ENCODE measurements around the gene FLNB.
A peak's percentile ranks its signal among the peaks of the same experiment; 100 is the strongest.
"Not testable (repeated sequence)": the region's sequence is repeated elsewhere in the genome, so short reads cannot be mapped to it uniquely, and the experiment has no call there.

Gene FLNB

GRCh38 chr3:58054652-58055051 is 46.4 kb downstream of the FLNB start:
- POLR2A ChIA-PET (ENCODE audit: low non-redundant PET) = no interaction called here
- no peak overlapping the region for H3K27ac ChIP-seq

DNA sequence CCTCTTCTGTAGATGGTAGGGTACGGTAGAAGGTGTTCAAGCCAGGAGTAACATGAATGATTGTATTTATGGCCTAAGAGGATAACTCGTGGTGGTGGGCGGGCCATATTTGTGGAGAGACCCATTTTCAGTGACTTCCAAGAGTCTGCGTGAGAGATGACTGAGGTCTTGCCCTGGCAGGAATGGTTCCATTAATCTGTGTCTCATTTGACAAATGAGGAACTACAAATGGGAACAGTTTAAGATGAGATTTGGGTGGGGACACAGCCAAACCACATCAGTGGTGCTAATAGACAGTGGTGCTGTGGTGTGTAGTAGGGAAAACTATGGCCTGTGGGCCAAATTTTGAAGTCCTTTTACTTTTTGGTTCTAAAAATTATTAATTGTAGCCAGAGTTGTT is 47.1 kb downstream of the FLNB start:
- TF ChIP-seq, protein P1, sequence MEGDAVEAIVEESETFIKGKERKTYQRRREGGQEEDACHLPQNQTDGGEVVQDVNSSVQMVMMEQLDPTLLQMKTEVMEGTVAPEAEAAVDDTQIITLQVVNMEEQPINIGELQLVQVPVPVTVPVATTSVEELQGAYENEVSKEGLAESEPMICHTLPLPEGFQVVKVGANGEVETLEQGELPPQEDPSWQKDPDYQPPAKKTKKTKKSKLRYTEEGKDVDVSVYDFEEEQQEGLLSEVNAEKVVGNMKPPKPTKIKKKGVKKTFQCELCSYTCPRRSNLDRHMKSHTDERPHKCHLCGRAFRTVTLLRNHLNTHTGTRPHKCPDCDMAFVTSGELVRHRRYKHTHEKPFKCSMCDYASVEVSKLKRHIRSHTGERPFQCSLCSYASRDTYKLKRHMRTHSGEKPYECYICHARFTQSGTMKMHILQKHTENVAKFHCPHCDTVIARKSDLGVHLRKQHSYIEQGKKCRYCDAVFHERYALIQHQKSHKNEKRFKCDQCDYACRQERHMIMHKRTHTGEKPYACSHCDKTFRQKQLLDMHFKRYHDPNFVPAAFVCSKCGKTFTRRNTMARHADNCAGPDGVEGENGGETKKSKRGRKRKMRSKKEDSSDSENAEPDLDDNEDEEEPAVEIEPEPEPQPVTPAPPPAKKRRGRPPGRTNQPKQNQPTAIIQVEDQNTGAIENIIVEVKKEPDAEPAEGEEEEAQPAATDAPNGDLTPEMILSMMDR (conservative IDR thresholded peaks at IDR 0.05; ENCODE audit: low read depth) = no peak
- H3K27ac ChIP-seq = no peak overlapping the region
- ChIA-PET POLR2A (ENCODE audit: low non-redundant PET) (no interaction called here), CTCF (no interaction called here)
- DNase-seq (ENCODE audit: low spot score) = no peak

More at GRCh38 chr3:58054652-58055051, 46.4 kb downstream of the FLNB start:
- TF ChIP-seq, protein P1 (conservative IDR thresholded peaks at IDR 0.05; ENCODE audit: low read depth) = no peak
- DNase-seq (ENCODE audit: low spot score) = no peak
- CTCF ChIA-PET = no interaction called here

DNA sequence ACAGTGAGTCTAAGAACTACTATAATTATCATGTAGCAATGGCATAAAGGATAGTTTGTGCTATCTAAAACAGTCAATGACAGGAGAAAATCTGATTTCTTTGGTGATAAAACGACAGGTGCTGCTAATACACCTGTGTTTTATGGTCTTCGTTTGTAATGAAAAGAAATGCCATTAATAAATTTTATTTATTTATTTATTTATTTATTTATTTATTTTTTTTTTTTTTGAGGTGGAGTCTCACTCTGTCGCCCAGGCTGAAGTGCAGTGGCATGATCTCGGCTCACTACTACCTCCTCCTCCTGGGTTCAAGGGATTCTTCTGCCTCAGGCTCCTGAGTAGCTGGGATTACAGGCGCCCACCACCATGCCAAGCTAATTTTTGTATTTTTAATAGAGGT is 47.7 kb downstream of the FLNB start:
- peak overlapping the region; percentile 67 for H3K27ac ChIP-seq
- CTCF ChIA-PET; DNase-seq (ENCODE audit: low spot score); POLR2A ChIA-PET (ENCODE audit: low non-redundant PET): not testable (repeated sequence)

DNA sequence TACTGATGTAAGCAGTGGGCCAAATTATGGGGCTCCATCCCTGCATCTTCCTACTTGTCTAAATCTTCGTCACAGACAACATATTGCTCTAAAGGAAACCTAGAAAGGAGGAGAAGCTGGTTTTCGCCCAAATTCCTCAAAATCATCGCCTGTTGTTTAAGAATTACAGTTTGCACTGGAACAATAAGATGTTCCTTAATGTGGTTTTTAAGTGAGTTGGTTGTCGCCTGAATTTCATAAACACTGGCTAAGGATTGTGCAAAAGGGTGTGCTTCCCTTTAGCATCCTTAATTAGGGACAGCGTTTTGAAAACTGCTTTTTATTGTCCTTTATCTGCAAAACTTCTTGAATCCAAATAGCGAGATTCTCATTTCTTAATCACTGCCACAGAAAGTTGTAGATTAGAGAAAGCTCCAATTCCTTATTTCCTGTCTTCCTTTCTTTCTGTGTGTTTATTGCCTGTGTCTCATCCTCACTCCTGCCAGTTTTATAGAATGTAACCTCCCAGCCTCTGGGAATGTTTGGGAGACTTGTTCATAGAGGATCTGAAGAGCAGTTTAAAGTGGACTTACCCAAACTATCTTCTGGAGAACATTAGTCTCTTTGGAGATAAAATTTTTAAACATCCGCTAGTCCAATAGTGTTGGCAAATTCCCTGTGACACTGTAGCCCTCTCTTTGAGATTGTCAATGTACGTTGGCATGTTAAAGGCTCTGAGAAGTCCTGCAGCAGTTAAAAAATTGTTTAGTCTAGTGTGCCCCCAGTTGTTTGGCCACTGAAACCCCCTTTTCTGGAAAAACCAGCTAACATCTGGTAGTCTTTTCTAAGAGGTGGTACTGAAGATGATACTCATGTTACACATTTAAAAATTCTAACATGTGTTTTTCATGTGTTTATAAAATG is 50.4 kb downstream of the FLNB start:
- POLR2A ChIA-PET (ENCODE audit: low non-redundant PET) = no interaction called here
- CTCF ChIA-PET = interaction anchor here (0.9 kb wide), 1 partner anchor 26 kb away, joined by 3 read pairs; no protein-coding TSS in a partner anchor
- no peak for DNase-seq (ENCODE audit: low spot score)
- peak overlapping the region; percentile 76 for H3K27ac ChIP-seq
- TF ChIP-seq, protein P1 (conservative IDR thresholded peaks at IDR 0.05; ENCODE audit: low read depth) = no peak

- TF ChIP-seq, protein P1 (conservative IDR thresholded peaks at IDR 0.05; ENCODE audit: low read depth) = no peak
- POLR2A ChIA-PET (ENCODE audit: low non-redundant PET) = no interaction called here
- CTCF ChIA-PET = interaction anchor here (0.7 kb wide), 1 partner anchor 10 kb away, joined by 3 read pairs; no protein-coding TSS in a partner anchor
- peak overlapping the region; percentile 76 for H3K27ac ChIP-seq
- no peak for DNase-seq (ENCODE audit: low spot score)
Observed at GRCh38 chr3:58059349-58060321, 51.4 kb downstream of the FLNB start.

- TF ChIP-seq, protein P1 (conservative IDR thresholded peaks at IDR 0.05; ENCODE audit: low read depth) = no peak
- DNase-seq (ENCODE audit: low spot score) = no peak
- ChIA-PET POLR2A (ENCODE audit: low non-redundant PET) (no interaction called here), CTCF (no interaction called here)
- H3K27ac ChIP-seq = peak overlapping the region; percentile 73
Observed at GRCh38 chr3:58062472-58062871, 54.2 kb downstream of the FLNB start.
